B cell (primary cell): ENCODE results near the gene NT5M.

ENCODE experiments used
- CTCF ChIP-seq: fragments of 200-600 bp; IDR thresholded peaks from one replicate; pipeline ENCODE4 v1.8.0; 2022; ENCODE audit warnings: antibody characterized with exemption, mild to moderate bottlenecking
- EZH2 ChIP-seq: IDR thresholded peaks from 2 replicates; pipeline ENCODE4 v1.6.1; 2012; ENCODE audit warnings: borderline replicate concordance, low read depth, mild to moderate bottlenecking, moderate library complexity, low read length; ENCODE audit not compliant: insufficient read depth, poor library complexity, severe bottlenecking

- no peak for TF ChIP-seq CTCF
- TF ChIP-seq EZH2: no peak
Observed at GRCh38 chr17:17352836-17353624, 49.9 kb downstream of the NT5M start.
